ENCODE data around the gene CUEDC1. TPM values are rescaled to one million over a fixed set of nuclear protein-coding genes. Genes with fewer than 3 reads are reported as not detected.

The CUEDC1 gene
- total and polyA plus RNA-seq, 2 experiments from 2014 or later, result 11.6 to 23.3 TPM

GRCh38 chr17:57957886-57958285 is 2.7 kb upstream of the CUEDC1 start:
- H3K79me2 ChIP-seq, result peaks cover 13% of the 10 kb centered on the region
- 95% methylated on average over 3 of the region's 3 CpGs for WGBS (ENCODE audit: low lambda C conversion rate, missing lambda C conversion rate)
- H4K20me1 ChIP-seq (ENCODE audit: insufficient read depth, poor library complexity, severe bottlenecking), result no peaks in the 10 kb centered on the region
- H3K36me3 ChIP-seq (replicated peaks; ENCODE audit: insufficient read depth, low read depth), result no peaks in the 10 kb centered on the region
- H3K27me3 ChIP-seq, result no peaks in the 10 kb centered on the region
- no peaks in the 10 kb centered on the region for H3K9me2 ChIP-seq (replicated peaks; ENCODE audit: insufficient read depth)
- DNase-seq (ENCODE audit: low spot score), result no peak
- H2AFZ ChIP-seq, result no peak overlapping the region
- no peak overlapping the region for H3K4me2 ChIP-seq
- H3K27ac ChIP-seq, result no peak overlapping the region
- no peak for TF ChIP-seq EZH2phosphoT487 (IDR thresholded peaks at IDR 0.05; ENCODE audit: low read depth, severe bottlenecking, unreplicated experiment)
- TF ChIP-seq CTCF (IDR thresholded peaks at IDR 0.05; ENCODE audit: poor library complexity), result no peak
- no peak for TF ChIP-seq EZH2 (IDR thresholded peaks at IDR 0.05; ENCODE audit: borderline replicate concordance)
- H3K9me3 ChIP-seq (ENCODE audit: low read depth), result no peaks in the 10 kb centered on the region
- H3K4me3 ChIP-seq, result no peak overlapping the region
- peaks cover 19% of the 10 kb centered on the region for H3K4me1 ChIP-seq (ENCODE audit: insufficient read depth)

- no peaks in the 10 kb centered on the region for H3K9me3 ChIP-seq (ENCODE audit: low read depth)
- H3K27me3 ChIP-seq, result no peaks in the 10 kb centered on the region
- TF ChIP-seq EZH2 (IDR thresholded peaks at IDR 0.05; ENCODE audit: borderline replicate concordance) (no peak), EZH2phosphoT487 (IDR thresholded peaks at IDR 0.05; ENCODE audit: low read depth, severe bottlenecking, unreplicated experiment) (no peak), CTCF (IDR thresholded peaks at IDR 0.05; ENCODE audit: poor library complexity) (no peak)
- H3K36me3 ChIP-seq (replicated peaks; ENCODE audit: insufficient read depth, low read depth), result no peaks in the 10 kb centered on the region
- H3K9me2 ChIP-seq (replicated peaks; ENCODE audit: insufficient read depth), result no peaks in the 10 kb centered on the region
- no peak overlapping the region for H3K4me3 ChIP-seq
- no peaks in the 10 kb centered on the region for H4K20me1 ChIP-seq (ENCODE audit: insufficient read depth, poor library complexity, severe bottlenecking)
- H2AFZ ChIP-seq, result no peak overlapping the region
- H3K4me1 ChIP-seq (ENCODE audit: insufficient read depth), result peaks cover 25% of the 10 kb centered on the region
- no peak overlapping the region for H3K4me2 ChIP-seq
- DNase-seq (ENCODE audit: low spot score), result peak; percentile 2
- no peak overlapping the region for H3K27ac ChIP-seq
- peaks cover 19% of the 10 kb centered on the region for H3K79me2 ChIP-seq
- 91% methylated on average over 8 of the region's 8 CpGs for WGBS (ENCODE audit: low lambda C conversion rate, missing lambda C conversion rate)
Measured at GRCh38 chr17:57957120-57957850, 2.1 kb upstream of the CUEDC1 start.

GRCh38 chr17:57956291-57957119 is 1.3 kb upstream of the CUEDC1 start:
- Histone ChIP-seq H4K20me1 (ENCODE audit: insufficient read depth, poor library complexity, severe bottlenecking) (no peaks in the 10 kb centered on the region), H3K79me2 (peaks cover 22% of the 10 kb centered on the region), H3K9me3 (ENCODE audit: low read depth) (no peaks in the 10 kb centered on the region), H3K4me3 (no peak overlapping the region), H3K27me3 (no peaks in the 10 kb centered on the region), H3K4me2 (peak overlapping the region; percentile 99), H3K27ac (no peak overlapping the region), H3K36me3 (replicated peaks; ENCODE audit: insufficient read depth, low read depth) (no peaks in the 10 kb centered on the region), H2AFZ (no peak overlapping the region), H3K4me1 (ENCODE audit: insufficient read depth) (peaks cover 32% of the 10 kb centered on the region), H3K9me2 (replicated peaks; ENCODE audit: insufficient read depth) (no peaks in the 10 kb centered on the region)
- TF ChIP-seq CTCF (IDR thresholded peaks at IDR 0.05; ENCODE audit: poor library complexity) (no peak), EZH2phosphoT487 (IDR thresholded peaks at IDR 0.05; ENCODE audit: low read depth, severe bottlenecking, unreplicated experiment) (no peak), EZH2 (IDR thresholded peaks at IDR 0.05; ENCODE audit: borderline replicate concordance) (no peak)
- DNase-seq (ENCODE audit: low spot score), result no peak
- 50% methylated on average over 13 of the region's 13 CpGs for WGBS (ENCODE audit: low lambda C conversion rate, missing lambda C conversion rate)

Measured in hepatocyte (in vitro differentiated cells).